ENCODE measurements around the gene ASPG. TPM values are rescaled to one million over a fixed set of nuclear protein-coding genes. Genes with fewer than 3 reads are reported as not detected.

Gene ASPG
- total and polyA plus RNA-seq, 4 donors, result 0.13 to 2.2 (median 0.92) TPM

DNA sequence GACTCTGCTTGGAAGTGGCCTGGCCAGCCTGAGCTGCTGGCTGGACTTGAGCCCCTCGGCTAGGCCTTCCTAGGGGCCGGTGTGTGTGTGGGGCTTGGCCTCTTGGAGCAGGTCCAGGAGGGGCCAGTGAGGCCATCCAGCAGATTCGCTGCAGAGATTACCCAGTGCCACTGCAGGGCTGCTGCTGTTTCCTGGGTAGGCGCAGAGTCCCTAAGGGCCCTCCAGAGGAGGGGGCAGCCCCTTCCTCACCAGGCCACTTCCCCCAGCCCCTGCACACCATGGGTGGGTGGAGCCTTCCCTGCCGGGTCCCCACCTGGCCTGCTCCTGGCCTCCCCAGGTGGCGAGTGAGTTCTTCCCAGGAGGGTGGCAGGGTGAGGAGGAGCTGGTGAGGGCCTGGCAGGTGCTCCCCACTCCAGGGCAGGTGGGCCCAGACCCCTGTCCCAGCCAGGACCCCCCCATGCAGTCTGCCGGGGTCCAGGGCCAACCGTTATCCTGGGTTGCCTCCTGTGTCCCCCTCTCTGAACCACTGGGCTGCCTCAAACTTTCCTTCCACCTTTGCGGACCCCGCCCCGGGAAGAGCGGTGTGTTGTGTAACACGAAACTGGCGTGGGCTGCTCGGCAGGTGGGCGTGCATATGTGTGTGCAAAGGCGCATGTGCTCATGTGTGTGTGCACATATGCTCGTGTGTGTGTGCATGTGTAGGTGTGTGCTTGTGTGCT is 25.1 kb downstream of the ASPG start:
- 74 to 75% methylated on average over 17 to 18 of the region's 18 CpGs for WGBS, 2 donors
- no peaks in the 10 kb centered on the region for H3K4me1 ChIP-seq (ENCODE audit: control insufficient read depth in 1 of 2, insufficient read depth in 2 of 2, low read length in 2 of 2)
- H3K9me3 ChIP-seq (ENCODE audit: control insufficient read depth, low read length), result no peaks in the 10 kb centered on the region
- no peak for ATAC-seq (ENCODE audit: low FRiP score)
- no peak overlapping the region for H3K27ac ChIP-seq (ENCODE audit: low read depth in 1 of 2, low read length in 2 of 2)
- intact Hi-C loops (cut with DNase I), result no loop called here
- H3K27me3 ChIP-seq (ENCODE audit: control insufficient read depth in 1 of 2, insufficient read depth in 2 of 2, low read length in 1 of 2), result no peaks in the 10 kb centered on the region
- no peak overlapping the region for H3K4me3 ChIP-seq (ENCODE audit: low read length in 2 of 2)
- no peaks in the 10 kb centered on the region for H3K36me3 ChIP-seq (ENCODE audit: control insufficient read depth in 1 of 2, insufficient read depth in 2 of 2, low read length in 1 of 2)
- peak; percentile 37 to 77 for DNase-seq

DNA sequence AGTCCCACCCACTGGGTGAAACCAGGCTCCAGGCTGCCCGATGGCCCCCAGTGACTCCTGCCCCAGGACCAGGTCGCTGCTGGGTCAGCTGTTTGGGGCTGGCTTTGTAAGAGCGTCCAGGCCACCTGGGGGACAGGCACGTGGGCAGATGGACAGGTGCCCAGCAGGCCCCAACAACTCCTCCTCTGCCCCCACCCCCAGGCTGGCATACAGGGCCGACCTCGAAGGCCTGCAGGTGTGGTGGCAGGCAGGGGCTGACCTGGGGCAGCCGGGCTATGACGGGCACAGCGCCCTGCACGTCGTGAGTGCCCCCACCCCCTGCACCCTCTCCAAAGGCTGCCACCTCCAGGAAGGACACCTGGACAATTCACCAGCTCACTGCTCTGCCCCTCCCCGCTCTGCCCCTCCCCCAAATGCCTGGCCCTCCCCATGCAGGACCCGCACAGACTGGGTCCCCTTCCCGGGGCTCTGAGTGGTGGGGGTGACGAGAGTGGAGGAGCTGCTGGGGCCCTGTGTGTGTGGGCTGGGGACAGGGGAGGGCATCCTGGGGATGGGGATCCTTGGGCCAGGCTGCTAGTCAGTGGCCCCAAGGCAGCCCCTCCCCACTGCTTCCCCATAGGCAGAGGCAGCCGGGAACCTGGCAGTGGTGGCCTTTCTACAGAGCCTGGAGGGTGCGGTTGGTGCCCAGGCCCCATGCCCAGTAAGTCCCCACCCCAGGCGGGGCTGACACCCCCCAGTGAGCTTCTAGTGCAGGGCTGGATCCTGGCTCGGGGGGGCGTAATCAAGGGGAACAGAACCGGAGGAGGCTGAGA is 26.0 kb downstream of the ASPG start:
- Histone ChIP-seq H3K27me3 (ENCODE audit: control insufficient read depth in 1 of 2, insufficient read depth in 2 of 2, low read length in 1 of 2) (no peaks in the 10 kb centered on the region), H3K27ac (ENCODE audit: low read depth in 1 of 2, low read length in 2 of 2) (no peak overlapping the region), H3K4me1 (ENCODE audit: control insufficient read depth in 1 of 2, insufficient read depth in 2 of 2, low read length in 2 of 2) (no peaks in the 10 kb centered on the region), H3K9me3 (ENCODE audit: control insufficient read depth, low read length) (no peaks in the 10 kb centered on the region), H3K4me3 (ENCODE audit: low read length in 2 of 2) (no peak overlapping the region), H3K36me3 (ENCODE audit: control insufficient read depth in 1 of 2, insufficient read depth in 2 of 2, low read length in 1 of 2) (no peaks in the 10 kb centered on the region)
- intact Hi-C loops (cut with DNase I), result no loop called here
- DNase-seq (peak; percentile 42 to 69), ATAC-seq (ENCODE audit: low FRiP score) (no peak)
- WGBS, 2 donors, result 78 to 82% methylated on average over 21 of the region's 21 CpGs

DNA sequence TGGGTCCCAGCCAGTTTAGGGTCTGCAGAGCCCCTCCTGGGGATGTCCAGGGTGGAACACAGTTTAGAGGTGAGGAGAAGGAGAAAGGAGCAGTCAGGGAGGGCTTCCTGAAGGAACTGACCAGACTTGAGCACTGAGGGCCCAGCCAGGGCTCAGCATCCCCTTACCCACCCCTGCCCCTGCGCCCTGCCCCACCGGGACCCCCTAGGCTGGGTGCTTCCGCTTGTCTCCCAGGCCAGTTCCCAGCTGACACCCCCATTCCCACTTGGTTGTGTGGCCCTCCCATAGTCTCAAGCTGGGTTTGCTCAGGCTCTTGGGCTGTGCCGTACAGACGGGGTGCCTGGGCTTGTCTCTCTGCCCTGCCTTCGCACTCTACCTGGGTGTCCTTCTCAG is 26.6 kb downstream of the ASPG start:
- WGBS, 2 donors, result 73 to 87% methylated on average over 4 to 6 of the region's 6 CpGs
- ATAC-seq (ENCODE audit: low FRiP score), result no peak
- Histone ChIP-seq H3K27me3 (ENCODE audit: control insufficient read depth in 1 of 2, insufficient read depth in 2 of 2, low read length in 1 of 2) (no peaks in the 10 kb centered on the region), H3K4me3 (ENCODE audit: low read length in 2 of 2) (no peak overlapping the region), H3K4me1 (ENCODE audit: control insufficient read depth in 1 of 2, insufficient read depth in 2 of 2, low read length in 2 of 2) (no peaks in the 10 kb centered on the region), H3K9me3 (ENCODE audit: control insufficient read depth, low read length) (no peaks in the 10 kb centered on the region), H3K27ac (ENCODE audit: low read depth in 1 of 2, low read length in 2 of 2) (no peak overlapping the region), H3K36me3 (ENCODE audit: control insufficient read depth in 1 of 2, insufficient read depth in 2 of 2, low read length in 1 of 2) (no peaks in the 10 kb centered on the region)
- peak; percentile 26 to 66 for DNase-seq
- intact Hi-C loops (cut with DNase I), result no loop called here

DNA sequence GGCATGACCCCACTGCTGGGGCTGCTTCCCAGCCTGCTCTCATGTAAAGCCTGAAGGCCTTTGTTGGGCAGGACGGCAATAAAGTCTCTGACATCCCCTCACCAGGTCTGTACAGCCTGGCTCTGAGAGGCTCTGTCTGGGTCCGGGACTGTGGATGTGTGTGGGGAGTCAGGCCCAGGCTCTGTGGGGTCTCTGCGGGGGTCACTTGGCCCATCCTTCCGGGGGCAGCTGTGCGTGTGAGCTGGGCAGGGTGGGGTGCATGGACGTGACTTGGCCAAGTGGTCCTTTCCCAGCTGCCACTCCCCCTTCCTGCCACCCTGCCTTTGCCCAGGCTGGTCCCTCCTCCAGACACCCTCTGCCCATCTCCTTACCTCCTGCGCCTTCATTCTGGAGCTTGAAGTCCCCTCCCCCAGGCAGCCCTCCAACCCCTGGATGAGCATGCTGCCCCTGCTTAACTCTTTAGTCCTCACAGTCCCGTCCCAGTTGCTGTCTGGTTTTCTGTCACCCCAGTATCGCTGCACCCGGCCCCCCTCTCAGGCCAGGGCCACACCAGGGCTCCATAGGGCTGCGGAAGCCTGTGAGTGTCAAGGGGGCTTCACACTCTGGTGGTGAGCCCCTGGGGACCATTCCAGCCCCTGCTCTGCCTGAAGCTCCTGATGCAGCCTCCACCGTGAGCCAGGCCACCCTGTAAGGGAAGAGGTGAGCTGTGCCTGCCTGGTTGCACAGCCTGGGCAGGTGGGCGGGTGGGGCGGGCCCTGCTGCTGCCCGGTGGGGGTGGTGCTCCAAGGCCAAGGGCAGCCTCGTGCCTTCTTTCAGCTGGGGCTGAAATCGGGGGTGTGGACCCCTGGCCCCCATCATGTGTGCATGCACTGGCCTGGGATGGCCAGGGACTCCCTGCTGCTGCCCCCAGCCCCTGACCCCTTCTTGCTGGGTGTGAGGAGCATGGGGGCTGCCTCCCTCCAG is 27.4 kb downstream of the ASPG start:
- 69 to 71% methylated on average over 16 to 17 of the region's 17 CpGs for WGBS, 2 donors
- no peak overlapping the region for H3K4me3 ChIP-seq (ENCODE audit: low read length in 2 of 2)

DNA sequence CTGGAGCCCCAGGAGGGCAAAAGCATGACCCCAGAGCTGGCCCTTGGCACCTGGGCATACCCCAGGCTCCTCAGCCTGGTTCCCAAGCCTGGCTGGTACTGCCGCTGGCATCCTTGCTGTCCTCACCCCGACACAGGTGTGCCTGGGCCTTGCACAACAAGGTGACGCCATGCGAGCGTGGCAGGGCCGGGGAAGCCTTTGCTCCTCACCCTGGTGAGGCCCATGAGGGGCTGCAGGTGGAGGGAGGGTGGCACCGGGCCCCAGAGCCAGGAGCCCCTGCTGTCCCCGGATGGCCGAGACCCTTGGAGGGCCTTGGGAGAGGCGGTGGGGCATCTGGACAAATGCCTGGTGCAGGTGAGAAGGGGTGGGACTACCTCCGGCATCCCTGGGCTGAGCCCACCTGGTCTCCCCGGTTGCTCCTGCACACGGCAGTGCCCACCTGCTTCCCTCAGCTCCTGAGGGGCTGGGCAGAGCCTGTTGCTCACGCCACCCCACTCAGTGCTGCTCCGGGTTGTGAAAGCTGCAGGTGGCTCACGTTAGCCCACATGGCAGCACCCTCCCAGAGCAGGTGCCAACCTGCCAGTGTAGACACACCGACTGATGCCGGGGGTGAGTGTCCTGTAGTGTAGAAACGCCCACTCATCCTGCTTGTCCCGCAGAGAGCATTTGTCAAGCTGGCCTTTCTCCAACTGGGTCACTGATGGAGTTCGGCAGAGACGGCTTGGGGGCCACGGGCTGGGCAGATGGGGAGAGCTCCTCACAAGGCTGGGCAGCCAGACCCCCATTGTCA is 28.3 kb downstream of the ASPG start:
- intact Hi-C loops (cut with DNase I), result no loop called here
- no peak overlapping the region for H3K27ac ChIP-seq (ENCODE audit: low read depth in 1 of 2, low read length in 2 of 2)
- 76% methylated on average over 22 to 23 of the region's 23 CpGs for WGBS, 2 donors
- no peaks in the 10 kb centered on the region for H3K36me3 ChIP-seq (ENCODE audit: control insufficient read depth in 1 of 2, insufficient read depth in 2 of 2, low read length in 1 of 2)
- H3K4me3 ChIP-seq (ENCODE audit: low read length in 2 of 2), result no peak overlapping the region
- ATAC-seq (ENCODE audit: low FRiP score), result no peak
- H3K27me3 ChIP-seq (ENCODE audit: control insufficient read depth in 1 of 2, insufficient read depth in 2 of 2, low read length in 1 of 2), result no peaks in the 10 kb centered on the region
- peak; percentile 38 to 67 for DNase-seq
- no peaks in the 10 kb centered on the region for H3K4me1 ChIP-seq (ENCODE audit: control insufficient read depth in 1 of 2, insufficient read depth in 2 of 2, low read length in 2 of 2)
- no peaks in the 10 kb centered on the region for H3K9me3 ChIP-seq (ENCODE audit: control insufficient read depth, low read length)

More for the DNA sequence above, 27.4 kb downstream of the ASPG start:
- Histone ChIP-seq H3K36me3 (ENCODE audit: control insufficient read depth in 1 of 2, insufficient read depth in 2 of 2, low read length in 1 of 2) (no peaks in the 10 kb centered on the region), H3K27me3 (ENCODE audit: control insufficient read depth in 1 of 2, insufficient read depth in 2 of 2, low read length in 1 of 2) (no peaks in the 10 kb centered on the region), H3K9me3 (ENCODE audit: control insufficient read depth, low read length) (no peaks in the 10 kb centered on the region), H3K27ac (ENCODE audit: low read depth in 1 of 2, low read length in 2 of 2) (no peak overlapping the region), H3K4me1 (ENCODE audit: control insufficient read depth in 1 of 2, insufficient read depth in 2 of 2, low read length in 2 of 2) (no peaks in the 10 kb centered on the region)
- DNase-seq, result peak; percentile 35 to 67
- ATAC-seq (ENCODE audit: low FRiP score), result no peak
- intact Hi-C loops (cut with DNase I), result no loop called here

DNA sequence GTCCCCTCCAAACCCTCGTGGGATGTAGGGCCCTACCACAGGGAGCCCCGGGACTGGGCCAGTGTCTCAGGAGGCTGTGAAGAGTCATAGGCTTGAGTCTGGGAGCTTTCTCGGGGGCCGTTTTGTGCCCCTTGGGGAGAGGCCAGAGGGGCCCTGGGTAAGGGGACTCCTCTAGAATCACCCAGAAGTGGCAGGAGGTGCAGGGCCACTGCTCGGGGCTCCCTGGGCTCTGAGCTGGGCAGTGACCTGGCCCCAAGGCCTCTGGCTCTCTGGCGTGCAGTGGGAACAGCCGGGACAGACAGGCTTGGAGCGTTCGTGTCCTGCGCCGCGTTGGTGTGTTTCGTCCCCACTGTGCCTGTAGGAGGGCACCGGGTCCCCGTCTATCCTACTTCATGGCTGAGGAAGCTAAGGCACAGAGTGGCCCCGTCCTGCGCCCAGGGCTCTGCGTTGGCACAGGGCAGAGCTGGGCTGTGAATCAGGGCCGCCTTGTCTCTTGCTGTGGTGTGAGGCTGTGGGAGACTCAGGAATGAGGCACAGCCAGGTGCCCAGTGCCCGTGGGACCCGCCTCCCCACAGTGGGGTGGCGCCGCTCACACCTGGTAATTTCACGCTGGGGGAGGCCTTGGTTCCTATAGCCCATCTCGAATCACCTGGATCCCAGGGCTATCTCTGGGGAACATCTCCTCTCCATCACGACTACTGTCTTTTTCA is 29.1 kb downstream of the ASPG start:
- no peaks in the 10 kb centered on the region for H3K9me3 ChIP-seq (ENCODE audit: control insufficient read depth, low read length)
- 78 to 81% methylated on average over 25 to 26 of the region's 26 CpGs for WGBS, 2 donors
- intact Hi-C loops (cut with DNase I), result no loop called here

DNA sequence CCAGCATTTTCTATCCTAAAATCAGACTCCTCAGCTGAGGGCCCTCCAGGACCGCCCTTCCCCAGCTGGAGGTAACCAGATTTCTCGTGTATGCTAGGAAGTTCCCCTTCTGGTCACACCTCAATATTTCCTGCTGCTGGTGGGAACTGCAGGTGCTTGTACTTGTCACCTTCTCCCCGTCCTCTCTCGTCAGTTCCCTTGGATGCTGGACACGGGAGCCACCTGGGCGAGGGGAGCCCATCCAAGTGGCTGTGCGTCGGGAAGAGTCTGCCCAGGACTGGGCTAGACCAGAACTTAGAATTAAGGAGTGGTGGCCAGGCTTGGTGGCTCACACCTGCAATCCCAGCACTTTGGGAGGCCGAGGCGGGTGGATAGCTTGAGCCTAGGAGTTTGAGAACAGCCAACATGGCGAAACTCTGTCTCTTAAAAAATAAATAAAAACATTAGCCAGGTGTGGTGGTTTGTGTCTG is 29.7 kb downstream of the ASPG start:
- H3K27me3 ChIP-seq (ENCODE audit: control insufficient read depth in 1 of 2, insufficient read depth in 2 of 2, low read length in 1 of 2), result no peaks in the 10 kb centered on the region
- ATAC-seq (ENCODE audit: low FRiP score), result no peak

More for the DNA sequence above, 29.1 kb downstream of the ASPG start:
- H3K4me1 ChIP-seq (ENCODE audit: control insufficient read depth in 1 of 2, insufficient read depth in 2 of 2, low read length in 2 of 2), result no peaks in the 10 kb centered on the region
- no peak overlapping the region for H3K27ac ChIP-seq (ENCODE audit: low read depth in 1 of 2, low read length in 2 of 2)
- no peaks in the 10 kb centered on the region for H3K27me3 ChIP-seq (ENCODE audit: control insufficient read depth in 1 of 2, insufficient read depth in 2 of 2, low read length in 1 of 2)
- H3K4me3 ChIP-seq (ENCODE audit: low read length in 2 of 2), result no peak overlapping the region
- peak; percentile 22 to 63 for DNase-seq
- ATAC-seq (ENCODE audit: low FRiP score), result no peak
- no peaks in the 10 kb centered on the region for H3K36me3 ChIP-seq (ENCODE audit: control insufficient read depth in 1 of 2, insufficient read depth in 2 of 2, low read length in 1 of 2)

More for the DNA sequence above, 29.7 kb downstream of the ASPG start:
- intact Hi-C loops (cut with DNase I), result no loop called here
- Histone ChIP-seq H3K4me1 (ENCODE audit: control insufficient read depth in 1 of 2, insufficient read depth in 2 of 2, low read length in 2 of 2) (no peaks in the 10 kb centered on the region), H3K9me3 (ENCODE audit: control insufficient read depth, low read length) (no peaks in the 10 kb centered on the region), H3K27ac (ENCODE audit: low read depth in 1 of 2, low read length in 2 of 2) (no peak overlapping the region), H3K4me3 (ENCODE audit: low read length in 2 of 2) (no peak overlapping the region), H3K36me3 (ENCODE audit: control insufficient read depth in 1 of 2, insufficient read depth in 2 of 2, low read length in 1 of 2) (no peaks in the 10 kb centered on the region)
- 83 to 87% methylated on average over 11 of the region's 11 CpGs for WGBS, 2 donors
- peak; percentile 23 to 38 for DNase-seq

All from aorta (tissue), 5 donors.